Measurements from ENCODE around the gene BLOC1S4. TPM values are rescaled to one million over a fixed set of nuclear protein-coding genes. Genes with fewer than 3 reads are reported as not detected.

BLOC1S4 gene
- total RNA-seq, 2 donors from 2014 or later: 18.8 to 26.5 TPM

GRCh38 chr4:6709230-6710114 is 6.5 kb upstream of the BLOC1S4 start, which contains the start of gene MRFAP1L1:
TSS of gene MRFAP1L1 (minus strand) at chr4:6709865. CDS start at chr4:6709629, 236 bp downstream.
- H3K4me3 ChIP-seq (ENCODE audit: low read length): peak within 1 kb of the TSS; percentile 88
- Mint-ChIP-seq H3K9me3 (peaks cover 19% of the 10 kb centered on the region), H3K4me3 (peak within 1 kb of the TSS; percentile 94), H3K36me3 (ENCODE audit: low read depth) (peaks cover 44% of the 10 kb centered on the region), H3K4me1 (peaks cover 20% of the 10 kb centered on the region), H3K27ac (peak within 1 kb of the TSS; percentile 94), H3K27me3 (ENCODE audit: insufficient read depth) (peaks cover 38% of the 10 kb centered on the region)
- peak; percentile 99 for DNase-seq
- H3K4me1 ChIP-seq (ENCODE audit: control insufficient read depth, insufficient read depth, low read length): no peaks in the 10 kb centered on the region
- H3K27me3 ChIP-seq (ENCODE audit: control insufficient read depth, insufficient read depth, low read length, poor library complexity, severe bottlenecking): peaks cover 27% of the 10 kb centered on the region
- peaks cover 34% of the 10 kb centered on the region for H3K36me3 ChIP-seq (ENCODE audit: control insufficient read depth, insufficient read depth, low read length)
- WGBS, 2 experiments (ENCODE audit: insufficient coverage in 1 of 2, insufficient read length in 1 of 2): 0% methylated on average over 60 to 72 of the region's 72 CpGs
- H3K27ac ChIP-seq (ENCODE audit: low read depth, low read length): peak within 1 kb of the TSS; percentile 61
- TF ChIP-seq CTCF (conservative IDR thresholded peaks at IDR 0.05): peak; percentile 53
- H3K9me3 ChIP-seq (ENCODE audit: control insufficient read depth, low read length): peaks cover 15% of the 10 kb centered on the region
- H3K9ac ChIP-seq (ENCODE audit: extremely low read depth, low read length, poor library complexity, severe bottlenecking): peak within 1 kb of the TSS; percentile 51

DNA sequence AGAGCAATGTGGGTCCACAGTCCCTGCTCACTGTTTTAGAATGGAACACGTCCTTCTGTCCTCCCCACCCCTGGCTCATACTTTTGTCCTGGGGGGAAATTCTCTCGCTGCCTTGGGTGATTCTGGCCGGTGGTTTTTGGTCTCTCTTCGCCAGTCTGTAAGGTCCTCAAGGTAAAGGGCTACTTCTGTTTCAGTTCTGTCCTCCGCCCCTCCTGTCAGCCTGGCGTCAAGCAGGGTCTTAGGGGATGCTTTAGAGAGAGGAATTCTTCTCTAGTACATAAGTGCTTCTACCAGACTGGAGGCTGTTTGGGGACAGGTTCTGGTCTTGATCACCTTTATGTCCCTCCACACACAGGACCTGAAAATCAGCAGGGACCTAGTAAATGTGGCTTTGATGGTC is 5.7 kb upstream of the BLOC1S4 start:
- Histone ChIP-seq H3K36me3 (ENCODE audit: control insufficient read depth, insufficient read depth, low read length) (peaks cover 26% of the 10 kb centered on the region), H3K27ac (ENCODE audit: low read depth, low read length) (no peak overlapping the region), H3K4me3 (ENCODE audit: low read length) (peak overlapping the region; percentile 88), H3K4me1 (ENCODE audit: control insufficient read depth, insufficient read depth, low read length) (no peaks in the 10 kb centered on the region), H3K9me3 (ENCODE audit: control insufficient read depth, low read length) (peaks cover 9% of the 10 kb centered on the region), H3K27me3 (ENCODE audit: control insufficient read depth, insufficient read depth, low read length, poor library complexity, severe bottlenecking) (peaks cover 28% of the 10 kb centered on the region), H3K9ac (ENCODE audit: extremely low read depth, low read length, poor library complexity, severe bottlenecking) (no peak overlapping the region)
- Mint-ChIP-seq H3K36me3 (ENCODE audit: low read depth) (peaks cover 36% of the 10 kb centered on the region), H3K27ac (no peak overlapping the region), H3K4me1 (peaks cover 20% of the 10 kb centered on the region), H3K4me3 (peak overlapping the region; percentile 94), H3K27me3 (ENCODE audit: insufficient read depth) (peaks cover 45% of the 10 kb centered on the region), H3K9me3 (peaks cover 13% of the 10 kb centered on the region)
- 15 to 21% methylated on average over 5 to 6 of the region's 6 CpGs for WGBS, 2 experiments (ENCODE audit: insufficient coverage in 1 of 2, insufficient read length in 1 of 2)
- peak; percentile 64 for DNase-seq
- TF ChIP-seq CTCF (conservative IDR thresholded peaks at IDR 0.05): no peak

- WGBS, 2 experiments (ENCODE audit: insufficient coverage in 1 of 2, insufficient read length in 1 of 2): 83 to 90% methylated on average over 2 of the region's 2 CpGs
- H3K9me3 Mint-ChIP-seq: peaks cover 13% of the 10 kb centered on the region
- H3K9me3 ChIP-seq (ENCODE audit: control insufficient read depth, low read length): peaks cover 2% of the 10 kb centered on the region
- no peak for DNase-seq
- peaks cover 28% of the 10 kb centered on the region for H3K27me3 ChIP-seq (ENCODE audit: control insufficient read depth, insufficient read depth, low read length, poor library complexity, severe bottlenecking)
- no peak overlapping the region for H3K27ac Mint-ChIP-seq
- H3K36me3 Mint-ChIP-seq (ENCODE audit: low read depth): peaks cover 29% of the 10 kb centered on the region
- no peak overlapping the region for H3K27ac ChIP-seq (ENCODE audit: low read depth, low read length)
- H3K27me3 Mint-ChIP-seq (ENCODE audit: insufficient read depth): peaks cover 47% of the 10 kb centered on the region
- H3K36me3 ChIP-seq (ENCODE audit: control insufficient read depth, insufficient read depth, low read length): peaks cover 20% of the 10 kb centered on the region
- no peak for TF ChIP-seq CTCF (conservative IDR thresholded peaks at IDR 0.05)
- peaks cover 23% of the 10 kb centered on the region for H3K4me1 Mint-ChIP-seq
- H3K9ac ChIP-seq (ENCODE audit: extremely low read depth, low read length, poor library complexity, severe bottlenecking): no peak overlapping the region
- no peaks in the 10 kb centered on the region for H3K4me1 ChIP-seq (ENCODE audit: control insufficient read depth, insufficient read depth, low read length)
- H3K4me3 ChIP-seq (ENCODE audit: low read length): no peak overlapping the region
- H3K4me3 Mint-ChIP-seq: no peak overlapping the region
Observed at GRCh38 chr4:6710996-6711395, 5.0 kb upstream of the BLOC1S4 start.

All from endodermal cell (in vitro differentiated cells).